HG03571 (cell line): ENCODE results near the gene BTN1A1.
A peak's percentile ranks its signal among the peaks of the same experiment; 100 is the strongest.
"Not testable (repeated sequence)": the region's sequence is repeated elsewhere in the genome, so short reads cannot be mapped to it uniquely, and the experiment has no call there.

Experiments used
- ATAC-seq: cut with Tn5 transposase; IDR thresholded peaks from one replicate; pipeline ENCODE4 v1.9.1; 2021; ENCODE audit not compliant: unreplicated experiment

Gene BTN1A1

DNA sequence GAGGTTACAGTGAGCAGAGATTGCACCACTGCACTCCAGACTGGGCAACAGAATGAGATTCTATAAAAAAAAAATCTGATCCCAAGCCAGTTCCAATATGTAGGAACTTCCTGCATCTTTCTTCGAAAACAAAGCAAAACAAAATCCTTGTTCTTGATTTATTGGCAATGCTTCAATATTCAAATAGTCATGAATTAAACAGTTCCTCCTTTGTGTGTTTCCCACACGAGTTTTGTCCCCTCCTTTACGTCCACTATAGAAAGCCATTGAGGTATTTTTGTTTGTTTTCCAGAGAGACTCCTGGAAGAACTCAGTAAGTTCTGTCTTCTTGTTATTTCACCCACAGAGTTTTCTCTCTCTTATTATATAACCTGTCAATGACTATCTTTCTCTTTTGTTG is 7.6 kb downstream of the BTN1A1 start:
- ATAC-seq, result no peak

DNA sequence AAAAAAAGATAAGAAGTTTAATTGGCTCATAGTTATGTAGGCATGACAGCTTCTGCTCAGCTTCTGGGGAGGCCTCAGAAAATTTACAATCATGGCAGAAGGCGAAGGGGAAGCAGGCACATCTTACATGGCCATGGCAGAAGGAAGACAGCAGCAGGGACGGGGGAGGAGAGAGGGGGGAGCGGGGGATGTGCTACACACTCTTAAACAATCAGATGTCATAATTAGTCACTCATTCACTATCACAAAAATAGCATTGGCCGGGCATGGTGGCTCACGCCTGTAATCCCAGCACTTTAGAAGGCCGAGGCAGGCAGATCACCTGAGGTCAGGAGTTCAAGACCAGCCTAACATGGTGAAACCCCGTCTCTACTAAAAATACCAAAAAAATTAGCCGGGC is 10.9 kb downstream of the BTN1A1 start:
- not testable (repeated sequence) for ATAC-seq

DNA sequence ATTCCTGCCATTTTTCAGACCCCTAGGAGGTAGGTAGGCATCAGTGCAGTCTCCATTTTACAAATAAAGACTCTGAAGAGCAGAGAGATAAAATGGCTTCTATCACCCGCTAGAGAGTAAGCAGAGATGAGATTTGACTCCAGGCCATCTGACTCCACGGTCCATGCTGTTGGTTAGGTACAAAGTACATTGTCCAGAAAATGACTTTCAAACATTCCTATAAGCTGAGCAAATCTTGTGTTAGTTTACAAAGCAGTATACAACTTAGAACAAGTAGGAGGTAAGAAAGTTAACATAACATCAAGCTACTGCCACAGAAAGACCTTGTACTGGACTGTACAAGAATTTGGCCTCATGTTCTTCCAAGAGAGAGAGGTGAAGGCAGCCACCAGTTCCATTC is 14.9 kb downstream of the BTN1A1 start:
- no peak for ATAC-seq

GRCh38 chr6:26516481-26517427 is 16.7 kb downstream of the BTN1A1 start:
- no peak for ATAC-seq

DNA sequence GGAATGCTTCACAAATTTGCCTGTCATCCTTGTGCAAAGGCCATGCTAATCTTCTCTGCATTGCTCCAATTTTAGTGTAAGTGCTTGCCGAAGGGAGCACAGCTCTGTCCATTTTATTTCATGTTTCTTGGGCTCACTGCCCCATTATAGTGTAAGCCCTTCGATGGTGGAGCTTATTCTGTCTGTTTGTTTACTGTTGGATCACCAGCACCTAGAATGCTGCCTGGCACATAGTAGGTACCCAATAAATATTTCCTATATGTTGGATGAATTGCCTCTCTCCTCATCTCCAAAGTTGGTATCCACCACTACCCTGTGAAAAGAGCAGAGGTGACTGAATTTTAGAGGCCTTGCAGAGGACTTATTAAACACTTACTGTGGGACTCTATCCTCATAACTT is 19.3 kb downstream of the BTN1A1 start:
- ATAC-seq, result no peak

GRCh38 chr6:26520237-26520849 is 20.2 kb downstream of the BTN1A1 start:
- ATAC-seq, result peak; percentile 24

GRCh38 chr6:26520850-26521599 is 20.9 kb downstream of the BTN1A1 start:
- ATAC-seq, result peak; percentile 53

DNA sequence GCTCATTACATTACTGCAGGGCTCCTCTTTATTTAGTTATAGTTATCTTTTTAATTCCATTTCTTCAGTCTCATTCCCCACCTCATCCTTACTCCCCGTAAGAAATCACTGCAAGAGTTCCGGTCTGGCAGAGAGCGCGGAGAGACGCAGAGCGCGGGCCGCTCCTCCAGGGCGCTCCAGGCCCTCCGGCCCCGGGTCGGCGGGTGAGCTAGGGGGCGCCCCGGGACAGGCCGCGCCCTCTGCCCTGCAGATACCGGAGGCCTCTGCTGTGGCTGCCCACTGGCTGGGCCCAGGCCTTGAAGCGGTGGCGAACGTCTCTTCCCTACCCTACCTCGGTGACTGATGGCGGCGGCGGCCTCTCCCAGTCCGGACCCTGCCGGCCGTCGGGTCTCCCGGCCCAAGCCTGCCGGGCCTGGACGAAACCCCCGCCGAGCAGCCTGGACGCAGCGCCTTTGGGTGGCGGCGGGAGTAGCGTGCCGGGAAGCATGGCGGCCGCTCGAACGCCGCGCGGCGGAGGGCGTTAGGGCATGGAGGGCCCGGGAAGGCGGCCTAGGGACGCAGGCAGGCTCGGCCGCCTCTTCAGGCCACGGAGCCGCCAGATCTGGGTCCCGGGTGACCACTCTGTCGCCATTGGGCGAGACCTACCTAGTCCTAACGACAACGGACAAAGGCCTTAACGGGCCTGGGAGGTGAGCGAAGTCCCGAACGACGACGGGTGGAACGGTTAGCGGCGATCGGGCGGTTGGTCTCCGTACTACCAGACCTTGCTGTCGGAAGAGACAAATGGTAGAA is 21.7 kb downstream of the BTN1A1 start:
- ATAC-seq, result peak; percentile 64

DNA sequence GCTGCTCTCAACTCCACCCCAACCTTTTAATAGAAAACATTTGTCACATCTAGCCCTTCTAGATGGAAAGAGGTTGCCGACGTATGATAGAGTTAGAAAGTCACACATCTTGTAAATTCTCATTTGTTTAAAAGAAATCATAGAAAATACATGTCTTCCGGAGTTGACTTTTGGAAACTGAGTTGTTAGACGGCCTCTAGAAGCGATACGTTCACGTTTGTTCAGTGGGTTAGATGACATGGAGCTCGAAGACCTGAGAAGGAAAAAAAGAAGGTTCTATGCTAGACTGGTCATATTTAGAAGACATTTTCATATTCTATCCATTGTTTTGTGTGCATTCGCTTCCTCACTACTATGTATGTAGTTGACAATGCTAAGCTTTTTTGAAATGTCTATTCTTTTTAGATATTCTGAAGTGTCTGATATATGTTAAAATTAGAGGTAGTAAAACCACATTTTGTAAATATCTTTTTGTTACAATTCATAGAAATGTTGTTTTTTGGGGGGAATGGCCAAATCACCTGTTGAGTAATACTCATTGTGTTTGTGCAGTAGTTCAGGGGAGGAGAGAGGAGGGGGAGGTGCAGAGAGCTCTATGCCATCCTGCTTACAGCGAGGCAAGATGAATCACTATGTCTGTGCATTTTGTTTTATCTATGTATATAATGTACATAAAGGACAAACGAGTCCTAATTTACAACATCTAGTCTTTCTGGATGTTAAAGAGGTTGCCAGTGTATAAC is 22.6 kb downstream of the BTN1A1 start:
- ATAC-seq, result not testable (repeated sequence)

DNA sequence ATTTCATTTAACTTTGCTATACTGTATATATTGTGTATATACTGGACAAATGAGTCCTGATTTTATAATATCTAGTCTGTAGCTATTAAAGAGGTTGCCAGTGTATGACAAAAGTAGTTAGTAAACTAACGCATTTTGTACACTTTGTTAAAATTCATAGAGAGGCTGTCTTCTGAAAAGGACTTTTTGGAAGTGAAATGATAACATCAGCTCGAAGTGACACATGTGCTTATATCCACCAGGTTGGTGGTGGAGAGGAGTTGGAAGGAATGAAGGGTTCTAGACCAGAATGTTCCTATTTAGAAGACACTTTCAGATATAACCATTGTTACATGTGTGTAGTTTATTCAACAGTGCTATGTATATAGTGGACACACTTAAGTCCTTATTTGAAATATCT is 24.2 kb downstream of the BTN1A1 start:
- not testable (repeated sequence) for ATAC-seq

- ATAC-seq, result no peak
Observed at GRCh38 chr6:26524722-26525370, 24.7 kb downstream of the BTN1A1 start.

DNA sequence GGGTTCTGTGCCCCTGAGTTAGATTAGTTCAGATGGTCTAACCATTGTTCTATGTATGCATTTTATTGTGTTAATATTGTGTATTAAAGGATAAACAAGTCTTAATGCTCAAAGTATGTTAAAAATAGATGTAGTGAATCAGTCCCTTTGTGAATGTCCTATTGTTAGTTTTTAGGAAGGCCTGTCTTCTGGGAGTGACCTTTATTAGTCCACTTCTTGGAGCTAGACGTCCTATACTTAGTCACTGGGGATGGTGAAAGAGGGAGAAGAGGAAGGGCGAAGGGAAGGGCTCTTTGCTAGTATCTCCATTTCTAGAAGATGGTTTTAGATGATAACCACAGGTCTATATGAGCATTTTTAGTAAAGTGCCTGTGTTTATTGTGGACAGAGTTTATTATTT is 25.7 kb downstream of the BTN1A1 start:
- ATAC-seq, result no peak

DNA sequence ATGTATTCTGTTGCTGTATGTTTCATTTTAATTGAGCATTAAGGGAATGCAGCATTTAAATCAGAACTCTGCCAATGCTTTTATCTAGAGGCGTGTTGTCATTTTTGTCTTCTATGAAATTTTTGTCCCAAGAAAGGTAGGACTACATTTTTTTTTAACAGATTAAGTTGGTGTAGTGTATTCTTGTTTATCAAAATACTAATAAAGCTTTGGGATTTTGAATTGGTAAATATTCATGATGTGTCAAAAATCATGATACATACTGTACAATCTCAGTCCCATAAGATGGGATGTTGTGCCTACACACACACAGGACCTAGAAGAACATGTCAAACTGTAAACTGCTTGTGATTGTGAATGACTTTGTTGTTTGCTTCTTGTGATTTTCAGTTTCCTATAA is 26.8 kb downstream of the BTN1A1 start:
- ATAC-seq, result no peak

DNA sequence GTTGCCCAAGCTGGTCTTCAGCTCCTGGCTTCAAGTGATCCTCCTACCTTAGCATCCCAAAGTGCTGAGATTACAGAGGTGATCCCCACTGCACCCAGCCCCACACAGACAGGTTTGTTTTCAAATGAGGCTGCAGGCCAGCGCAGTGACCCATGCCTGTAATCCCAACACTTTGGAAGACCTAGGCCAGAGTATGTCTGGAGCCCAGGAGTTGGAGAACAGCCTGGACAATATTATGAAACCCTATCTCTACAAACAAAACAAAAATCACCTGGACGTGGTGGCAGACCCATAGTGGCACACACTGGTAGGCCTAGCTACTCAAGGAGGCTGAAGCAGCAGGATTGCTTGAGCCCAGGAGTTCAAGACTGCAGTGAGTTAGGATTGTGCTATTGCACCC is 30.1 kb downstream of the BTN1A1 start:
- ATAC-seq, result no peak

DNA sequence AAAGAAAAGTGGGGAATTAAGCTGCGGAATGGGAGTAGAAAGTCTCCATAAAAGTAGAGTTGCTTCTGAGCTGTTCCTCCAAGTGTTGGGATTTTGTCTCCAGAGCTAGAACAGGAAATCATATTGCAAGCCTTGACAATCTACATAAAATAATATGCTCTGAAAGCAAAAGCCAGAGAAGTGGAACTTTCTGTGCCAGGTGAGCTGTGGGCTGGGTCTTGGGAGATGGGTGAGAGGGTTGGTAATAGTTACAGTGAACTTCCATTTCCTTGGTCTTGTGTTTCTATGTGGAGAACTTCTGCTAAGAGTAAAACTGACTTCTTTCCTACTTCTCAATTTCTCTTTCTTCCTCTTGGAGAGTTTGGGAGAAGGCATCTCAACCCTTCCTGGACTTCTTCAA is 31.8 kb downstream of the BTN1A1 start:
- ATAC-seq, result no peak

DNA sequence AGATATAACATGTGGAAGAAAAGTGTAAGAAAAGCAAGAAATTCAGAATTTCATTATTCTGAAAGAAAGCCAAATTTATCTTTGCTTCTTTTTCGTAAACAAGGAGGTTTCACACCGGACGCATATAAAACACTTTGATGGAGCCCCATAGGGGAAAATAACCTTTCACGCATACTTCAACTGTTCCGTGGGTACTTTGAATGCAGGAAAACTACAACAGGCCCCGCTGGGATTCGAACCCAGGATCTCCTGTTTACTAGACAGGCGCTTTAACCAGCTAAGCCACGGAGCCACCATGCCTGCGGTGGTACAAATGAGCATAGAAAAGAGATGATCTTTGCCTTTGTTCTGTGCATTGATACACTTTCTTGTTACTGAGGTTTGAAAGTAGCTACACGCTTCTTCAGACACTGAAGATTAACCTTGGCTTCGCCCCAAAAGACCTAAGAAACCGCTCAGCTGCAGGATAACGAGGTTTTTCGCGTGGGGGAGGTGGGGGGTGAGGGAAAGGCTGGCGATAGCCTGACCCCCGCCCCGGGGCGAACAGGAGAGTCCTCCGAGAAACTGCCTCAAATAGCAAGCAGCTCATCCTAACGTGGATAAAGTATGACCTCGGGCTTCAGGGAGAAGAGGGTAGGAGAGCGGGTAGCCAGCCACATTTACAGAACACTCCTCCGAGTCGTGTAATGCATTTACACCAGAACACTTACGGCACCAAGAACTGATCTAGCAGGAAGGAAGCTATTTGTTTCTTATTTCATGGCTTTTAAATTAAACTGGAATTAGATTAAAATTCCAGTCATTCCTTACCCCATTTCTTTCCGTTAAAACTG is 32.8 kb downstream of the BTN1A1 start:
- ATAC-seq, result peak; percentile 39

DNA sequence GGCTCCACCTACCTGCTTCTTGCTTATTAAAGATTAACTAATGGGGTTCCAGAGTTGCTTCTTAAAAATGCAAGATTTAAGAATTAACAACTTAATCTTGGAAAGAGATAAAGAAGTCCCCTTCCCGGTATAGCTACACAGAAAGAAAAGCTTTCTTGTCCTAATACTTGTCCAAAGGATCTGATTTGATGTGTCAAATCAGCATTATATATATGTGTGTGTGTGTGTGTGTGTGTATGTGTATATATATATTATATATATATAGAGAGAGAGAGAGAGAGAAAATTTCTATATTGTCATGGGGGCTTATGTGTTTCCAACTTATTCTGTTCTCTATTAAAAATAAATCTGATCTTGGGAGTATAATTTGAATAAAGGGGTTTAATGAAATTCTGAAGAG is 33.4 kb downstream of the BTN1A1 start:
- no peak for ATAC-seq

- no peak for ATAC-seq
Observed at GRCh38 chr6:26534681-26535465, 34.8 kb downstream of the BTN1A1 start.
